ENCODE measurements around the gene PJA1.

DNA sequence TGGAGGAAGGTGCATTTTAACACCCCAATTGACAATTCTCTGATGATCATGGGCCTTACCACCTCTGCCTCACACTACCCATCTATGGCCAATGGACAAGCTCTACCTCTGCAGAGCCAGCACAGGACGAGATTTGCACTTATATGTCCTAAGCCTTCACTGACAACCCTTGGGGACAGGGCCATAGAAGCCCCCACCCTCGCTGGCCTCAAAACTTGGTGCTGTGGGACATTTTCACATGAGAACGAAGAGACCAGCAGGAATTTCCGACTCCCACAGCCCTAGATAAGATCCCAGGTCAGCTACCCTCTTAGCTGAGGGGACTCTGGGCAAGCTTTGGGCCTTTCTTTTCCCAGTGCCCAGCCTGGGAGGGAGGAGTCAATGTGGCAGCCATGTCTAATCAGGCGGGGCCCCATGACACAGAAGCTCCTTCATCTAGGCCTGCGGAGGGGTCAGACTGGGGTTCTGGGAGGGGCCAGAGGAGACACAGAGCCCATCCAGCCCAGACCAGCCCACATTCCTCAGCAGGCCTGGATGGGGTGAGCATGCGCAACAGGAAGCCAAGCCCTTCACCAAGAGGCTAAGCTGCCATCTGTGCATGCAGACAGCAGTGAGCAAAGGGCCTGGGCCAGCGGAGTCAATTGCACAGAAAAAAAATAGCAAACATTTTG lies 12.1 kb downstream of the PJA1 start:
- TF ChIP-seq, protein P1, sequence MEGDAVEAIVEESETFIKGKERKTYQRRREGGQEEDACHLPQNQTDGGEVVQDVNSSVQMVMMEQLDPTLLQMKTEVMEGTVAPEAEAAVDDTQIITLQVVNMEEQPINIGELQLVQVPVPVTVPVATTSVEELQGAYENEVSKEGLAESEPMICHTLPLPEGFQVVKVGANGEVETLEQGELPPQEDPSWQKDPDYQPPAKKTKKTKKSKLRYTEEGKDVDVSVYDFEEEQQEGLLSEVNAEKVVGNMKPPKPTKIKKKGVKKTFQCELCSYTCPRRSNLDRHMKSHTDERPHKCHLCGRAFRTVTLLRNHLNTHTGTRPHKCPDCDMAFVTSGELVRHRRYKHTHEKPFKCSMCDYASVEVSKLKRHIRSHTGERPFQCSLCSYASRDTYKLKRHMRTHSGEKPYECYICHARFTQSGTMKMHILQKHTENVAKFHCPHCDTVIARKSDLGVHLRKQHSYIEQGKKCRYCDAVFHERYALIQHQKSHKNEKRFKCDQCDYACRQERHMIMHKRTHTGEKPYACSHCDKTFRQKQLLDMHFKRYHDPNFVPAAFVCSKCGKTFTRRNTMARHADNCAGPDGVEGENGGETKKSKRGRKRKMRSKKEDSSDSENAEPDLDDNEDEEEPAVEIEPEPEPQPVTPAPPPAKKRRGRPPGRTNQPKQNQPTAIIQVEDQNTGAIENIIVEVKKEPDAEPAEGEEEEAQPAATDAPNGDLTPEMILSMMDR (IDR thresholded peaks at IDR 0.05): no peak
- TF ChIP-seq POLR2A (IDR thresholded peaks at IDR 0.05): no peak
